Karpas-422 (cell line): Measurements from ENCODE around the gene PRKCB. TPM values are rescaled to one million over a fixed set of nuclear protein-coding genes. Genes with fewer than 3 reads are reported as not detected.

Experiments
- DNase-seq: peaks from one replicate; pipeline ENCODE4 v3.0.0-alpha.2; 2015
- H2AFZ ChIP-seq: fragments of 200-600 bp; sonication (generic); 2 replicates; pipeline ENCODE4 v1.6.1; 2014; ENCODE audit warnings: antibody characterized with exemption, low read length, mixed read lengths
- H3K27ac ChIP-seq: fragments of 200-600 bp; sonication (generic); 2 replicates; pipeline ENCODE4 v1.5.1; 2014; ENCODE audit warnings: mild to moderate bottlenecking, low read length, moderate library complexity
- H3K27me3 ChIP-seq: fragments of 200-600 bp; sonication (generic); 2 replicates; pipeline ENCODE4 v1.6.1; 2014; ENCODE audit warnings: low read length, mixed read lengths
- H3K36me3 ChIP-seq: fragments of 200-600 bp; sonication (generic); 2 replicates; pipeline ENCODE4 v1.6.1; 2014; ENCODE audit warnings: low read length, mixed read lengths; ENCODE audit not compliant: insufficient read depth
- H3K4me1 ChIP-seq: fragments of 200-600 bp; sonication (generic); 2 replicates; pipeline ENCODE4 v1.6.1; 2014; ENCODE audit warnings: mild to moderate bottlenecking, low read length, mixed read lengths
- H3K4me2 ChIP-seq: fragments of 200-600 bp; sonication (generic); 2 replicates; pipeline ENCODE4 v1.6.1; 2014; ENCODE audit warnings: low read length, low read depth, mild to moderate bottlenecking; ENCODE audit not compliant: poor library complexity, severe bottlenecking
- H3K4me3 ChIP-seq: fragments of 200-600 bp; sonication (generic); 2 replicates; pipeline ENCODE4 v1.5.1; 2014; ENCODE audit warnings: mild to moderate bottlenecking, antibody characterized with exemption, low read length, mixed read lengths
- H3K79me2 ChIP-seq: fragments of 200-600 bp; sonication (generic); 2 replicates; pipeline ENCODE4 v1.6.1; 2014; ENCODE audit warnings: mild to moderate bottlenecking, low read length, mixed read lengths
- H3K9ac ChIP-seq: fragments of 200-600 bp; sonication (generic); 2 replicates; pipeline ENCODE4 v1.6.0; 2014; ENCODE audit warnings: low read length
- H3K9me2 ChIP-seq: fragments of 200-600 bp; sonication (generic), shearing (Covaris generic); replicated peaks from 2 replicates; pipeline ENCODE4 v1.6.0; 2014; ENCODE audit warnings: mild to moderate bottlenecking, low read length, moderate library complexity; ENCODE audit not compliant: insufficient read depth
- H3K9me3 ChIP-seq: fragments of 300-700, 200-600 bp; sonication (generic); 2 replicates; pipeline ENCODE4 v1.6.1; 2014; ENCODE audit warnings: low read length, mixed read lengths
- H4K20me1 ChIP-seq: fragments of 200-600 bp; sonication (generic); 2 replicates; pipeline ENCODE4 v1.6.1; 2014; ENCODE audit warnings: mild to moderate bottlenecking, antibody characterized with exemption, low read length, low read depth; ENCODE audit not compliant: insufficient read depth
- total RNA-seq: library from RNA; depleted of rRNA; stranded (reverse); fragments of >200 nt; shearing (Covaris generic); gene quantifications from 2 replicates; pipeline ENCODE4 v1.2.3, GENCODE V29; 2014; ENCODE audit warnings: low replicate concordance

Gene PRKCB
- total RNA-seq, 1 experiment from 2014 or later, result 21.7 TPM

- Histone ChIP-seq H3K27me3 (no peaks in the 10 kb centered on the region), H3K9me3 (no peaks in the 10 kb centered on the region), H3K4me3 (no peak overlapping the region), H2AFZ (no peak overlapping the region), H3K36me3 (no peaks in the 10 kb centered on the region), H4K20me1 (no peaks in the 10 kb centered on the region), H3K27ac (no peak overlapping the region), H3K79me2 (no peaks in the 10 kb centered on the region), H3K9ac (no peak overlapping the region), H3K9me2 (no peaks in the 10 kb centered on the region), H3K4me1 (no peaks in the 10 kb centered on the region), H3K4me2 (no peak overlapping the region)
- DNase-seq, result no peak
Measured at GRCh38 chr16:24123275-24123674, 287.5 kb downstream of the PRKCB start.

DNA sequence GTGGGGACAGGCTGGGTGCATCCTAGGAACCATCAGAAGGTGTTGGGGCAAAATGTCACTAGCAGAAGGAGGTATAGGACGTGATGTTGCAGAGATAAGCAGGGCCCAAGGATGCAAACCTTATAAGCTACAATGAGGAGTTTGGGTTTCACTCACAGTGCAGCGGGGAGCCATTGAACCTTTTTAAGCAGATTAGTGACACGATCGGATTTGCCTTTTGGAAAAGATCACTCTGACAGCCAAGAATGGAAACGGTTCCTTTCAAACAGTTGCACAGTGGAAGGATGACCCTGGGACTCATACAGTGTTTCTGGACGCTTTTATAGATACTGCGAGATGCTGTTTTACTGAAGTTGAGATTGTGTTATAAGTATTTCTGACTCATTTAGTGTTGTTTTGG, 288.5 kb downstream of the PRKCB start:
- no peaks in the 10 kb centered on the region for H3K4me1 ChIP-seq
- no peak overlapping the region for H3K4me2 ChIP-seq
- no peak overlapping the region for H2AFZ ChIP-seq
- no peak overlapping the region for H3K9ac ChIP-seq
- H3K9me3 ChIP-seq, result no peaks in the 10 kb centered on the region
- H4K20me1 ChIP-seq, result no peaks in the 10 kb centered on the region
- H3K4me3 ChIP-seq, result no peak overlapping the region
- DNase-seq, result no peak
- no peaks in the 10 kb centered on the region for H3K36me3 ChIP-seq
- no peaks in the 10 kb centered on the region for H3K9me2 ChIP-seq
- no peak overlapping the region for H3K27ac ChIP-seq
- H3K79me2 ChIP-seq, result no peaks in the 10 kb centered on the region
- H3K27me3 ChIP-seq, result no peaks in the 10 kb centered on the region

DNA sequence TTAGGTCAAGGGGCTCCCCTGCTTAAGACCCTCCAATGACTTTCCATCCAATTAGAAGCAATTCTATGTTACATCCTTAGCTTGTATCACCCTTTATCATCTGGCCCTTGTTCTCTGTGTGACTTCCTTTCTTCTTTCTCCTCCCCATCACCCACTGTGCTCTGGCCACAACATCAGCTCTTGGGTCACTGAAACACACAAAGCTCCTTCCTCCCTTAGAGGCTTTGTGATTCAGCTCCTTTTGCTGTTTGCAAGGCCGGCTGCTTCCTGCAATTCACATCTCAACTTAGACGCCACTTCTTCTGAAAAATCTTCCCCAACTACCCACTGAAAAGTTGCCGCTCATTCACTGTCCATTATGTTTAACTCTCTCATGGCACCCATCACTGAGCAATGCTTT, 289.4 kb downstream of the PRKCB start:
- no peaks in the 10 kb centered on the region for H3K4me1 ChIP-seq
- H2AFZ ChIP-seq, result no peak overlapping the region
- H3K79me2 ChIP-seq, result no peaks in the 10 kb centered on the region
- H3K27ac ChIP-seq, result no peak overlapping the region
- H3K9me2 ChIP-seq, result no peaks in the 10 kb centered on the region
- no peaks in the 10 kb centered on the region for H3K36me3 ChIP-seq
- H4K20me1 ChIP-seq, result no peaks in the 10 kb centered on the region
- H3K4me3 ChIP-seq, result no peak overlapping the region
- no peak for DNase-seq
- no peaks in the 10 kb centered on the region for H3K27me3 ChIP-seq
- no peak overlapping the region for H3K4me2 ChIP-seq
- H3K9ac ChIP-seq, result no peak overlapping the region
- H3K9me3 ChIP-seq, result no peaks in the 10 kb centered on the region

GRCh38 chr16:24129412-24129918, 293.7 kb downstream of the PRKCB start:
- Histone ChIP-seq H3K27ac (no peak overlapping the region), H3K9me2 (no peaks in the 10 kb centered on the region), H3K36me3 (no peaks in the 10 kb centered on the region), H3K4me1 (no peaks in the 10 kb centered on the region), H3K9ac (no peak overlapping the region), H3K27me3 (no peaks in the 10 kb centered on the region), H3K4me2 (no peak overlapping the region), H2AFZ (no peak overlapping the region), H3K79me2 (no peaks in the 10 kb centered on the region), H4K20me1 (no peaks in the 10 kb centered on the region), H3K9me3 (no peaks in the 10 kb centered on the region), H3K4me3 (no peak overlapping the region)
- no peak for DNase-seq

DNA sequence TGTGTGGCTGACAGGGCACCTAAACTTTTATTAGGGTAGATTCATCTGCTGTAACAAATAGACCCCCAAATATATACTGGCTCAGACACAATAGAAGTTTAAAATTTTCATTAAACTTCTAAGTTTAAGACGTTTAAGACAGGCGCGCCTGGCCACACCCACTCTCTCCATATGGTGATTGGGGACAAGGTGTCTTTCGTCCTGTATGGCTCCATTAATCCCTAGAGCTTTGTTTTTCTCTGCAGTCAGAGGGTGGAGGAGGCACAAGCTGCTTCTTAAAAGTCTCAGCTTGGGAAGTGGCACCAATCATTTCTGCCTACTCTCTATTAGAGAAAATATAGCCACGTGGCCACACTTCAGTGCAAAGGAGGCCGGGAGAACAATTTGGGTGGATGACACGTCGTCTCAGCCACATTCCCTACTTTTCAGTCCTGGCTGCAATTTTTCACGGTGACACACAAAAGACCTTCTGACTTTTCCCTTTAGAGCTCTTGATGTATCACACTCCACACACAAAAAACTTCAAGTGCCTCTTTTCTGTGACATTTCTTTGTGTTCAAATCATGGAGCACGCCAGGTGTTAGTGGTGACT, 294.8 kb downstream of the PRKCB start:
- H3K4me1 ChIP-seq, result no peaks in the 10 kb centered on the region
- H4K20me1 ChIP-seq, result no peaks in the 10 kb centered on the region
- H3K9ac ChIP-seq, result no peak overlapping the region
- H3K79me2 ChIP-seq, result no peaks in the 10 kb centered on the region
- DNase-seq, result no peak
- H3K9me3 ChIP-seq, result no peaks in the 10 kb centered on the region
- no peak overlapping the region for H3K27ac ChIP-seq
- H3K4me2 ChIP-seq, result no peak overlapping the region
- no peaks in the 10 kb centered on the region for H3K9me2 ChIP-seq
- H3K4me3 ChIP-seq, result no peak overlapping the region
- no peak overlapping the region for H2AFZ ChIP-seq
- no peaks in the 10 kb centered on the region for H3K36me3 ChIP-seq
- no peaks in the 10 kb centered on the region for H3K27me3 ChIP-seq

DNA sequence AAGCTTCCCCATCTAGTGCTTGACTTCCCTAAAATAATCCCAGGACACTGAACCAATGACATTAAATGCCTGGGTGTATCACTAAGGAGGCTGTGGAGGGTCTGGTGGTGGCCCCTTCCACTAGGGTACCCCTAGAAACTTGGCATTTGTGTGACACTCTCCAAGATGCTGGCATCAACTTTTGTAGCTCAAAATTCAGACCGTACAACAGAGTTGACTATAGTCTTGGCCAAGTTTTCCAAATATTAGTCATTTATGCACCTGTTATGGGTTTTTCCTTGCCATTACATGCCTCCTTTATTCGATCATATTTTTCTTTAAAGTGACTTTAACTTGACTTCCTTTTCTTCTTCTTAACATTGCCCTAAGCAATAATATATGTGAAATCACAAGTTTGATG, 295.5 kb downstream of the PRKCB start:
- Histone ChIP-seq H2AFZ (no peak overlapping the region), H3K27me3 (no peaks in the 10 kb centered on the region), H3K9me3 (no peaks in the 10 kb centered on the region), H3K9me2 (no peaks in the 10 kb centered on the region), H3K4me2 (no peak overlapping the region), H3K36me3 (no peaks in the 10 kb centered on the region), H3K9ac (no peak overlapping the region), H3K27ac (no peak overlapping the region), H3K4me1 (no peaks in the 10 kb centered on the region), H3K4me3 (no peak overlapping the region), H4K20me1 (no peaks in the 10 kb centered on the region), H3K79me2 (no peaks in the 10 kb centered on the region)
- DNase-seq, result no peak

DNA sequence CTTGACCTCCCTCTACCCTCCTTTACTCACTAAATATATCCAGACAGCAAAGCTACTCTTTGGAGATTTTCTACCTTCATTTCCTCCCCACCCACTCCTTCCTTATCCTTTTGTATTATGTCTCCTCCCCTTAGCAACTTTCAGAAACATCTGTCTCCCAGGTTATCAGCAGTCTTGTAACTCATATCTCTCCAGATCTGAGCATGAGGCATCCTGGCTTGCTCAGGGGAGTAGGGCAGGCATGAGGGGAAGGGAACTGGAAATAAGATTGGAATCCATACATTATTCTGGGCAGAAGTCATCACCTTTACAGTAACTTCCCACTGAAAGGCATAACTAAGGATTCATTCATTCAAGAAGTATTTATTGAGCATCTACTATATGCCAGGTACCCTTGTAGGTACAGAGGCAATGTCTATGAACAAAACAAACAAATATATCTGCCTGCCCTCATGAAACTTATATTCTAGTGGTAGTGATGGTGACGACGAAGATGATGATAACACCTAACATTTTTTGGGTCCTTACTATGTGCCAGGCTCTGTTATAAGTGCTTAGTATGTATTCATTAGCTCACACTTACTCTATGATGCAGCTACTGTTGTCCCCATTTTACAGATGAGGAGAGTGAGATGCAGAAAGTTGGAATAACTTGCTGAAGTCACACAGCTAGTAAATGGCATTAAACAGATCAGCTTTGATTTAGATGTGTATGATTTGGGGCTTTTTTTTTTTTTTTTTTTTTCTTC, 296.4 kb downstream of the PRKCB start:
- H3K36me3 ChIP-seq, result no peaks in the 10 kb centered on the region
- H2AFZ ChIP-seq, result no peak overlapping the region
- H3K79me2 ChIP-seq, result no peaks in the 10 kb centered on the region
- H3K27ac ChIP-seq, result no peak overlapping the region
- no peak overlapping the region for H3K4me3 ChIP-seq
- no peaks in the 10 kb centered on the region for H3K27me3 ChIP-seq
- no peaks in the 10 kb centered on the region for H4K20me1 ChIP-seq
- no peaks in the 10 kb centered on the region for H3K4me1 ChIP-seq
- H3K9ac ChIP-seq, result no peak overlapping the region
- H3K9me3 ChIP-seq, result no peaks in the 10 kb centered on the region
- DNase-seq, result no peak
- no peak overlapping the region for H3K4me2 ChIP-seq
- H3K9me2 ChIP-seq, result no peaks in the 10 kb centered on the region

DNA sequence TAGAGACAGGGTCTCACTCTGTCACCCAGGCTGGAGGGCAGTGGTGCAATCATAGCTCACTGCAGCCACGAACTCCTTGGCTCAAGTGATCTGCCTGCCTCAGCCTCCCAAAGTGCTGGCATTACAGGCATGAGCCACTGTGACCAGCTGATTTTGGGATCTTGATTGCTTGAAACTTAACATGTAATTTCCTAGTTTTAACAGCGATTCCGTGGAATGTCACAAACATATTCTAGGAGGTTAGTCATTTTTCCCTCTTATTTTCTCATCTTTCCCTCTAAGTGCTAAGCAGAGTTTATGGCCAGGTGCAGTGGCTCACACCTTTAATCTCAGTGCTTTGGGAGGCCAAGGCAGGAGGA, 297.0 kb downstream of the PRKCB start:
- H3K9ac ChIP-seq, result no peak overlapping the region
- no peaks in the 10 kb centered on the region for H3K79me2 ChIP-seq
- no peak overlapping the region for H3K4me3 ChIP-seq
- H3K36me3 ChIP-seq, result no peaks in the 10 kb centered on the region
- H4K20me1 ChIP-seq, result no peaks in the 10 kb centered on the region
- no peak overlapping the region for H2AFZ ChIP-seq
- no peaks in the 10 kb centered on the region for H3K9me2 ChIP-seq
- no peaks in the 10 kb centered on the region for H3K4me1 ChIP-seq
- no peaks in the 10 kb centered on the region for H3K9me3 ChIP-seq
- no peak for DNase-seq
- H3K27ac ChIP-seq, result no peak overlapping the region
- H3K4me2 ChIP-seq, result no peak overlapping the region
- H3K27me3 ChIP-seq, result no peaks in the 10 kb centered on the region
